Stimulated activated CD8-positive, alpha-beta memory T cell treated with anti-CD3 and anti-CD28 coated beads, Interleukin-2, amount 100 ng/mL, for 1 hour (primary cell): Measurements from ENCODE around the gene SOX8.
"Not testable (repeated sequence)": the region's sequence is repeated elsewhere in the genome, so short reads cannot be mapped to it uniquely, and the experiment has no call there.

ENCODE experiments used
- DNase-seq, 2 donors: peaks; one replicate each; pipeline ENCODE4 v3.0.0-alpha.2; 2020; ENCODE audit warnings: low read depth in 2 of 2

Gene SOX8

GRCh38 chr16:981695-982144, at the start of gene SOX8:
Gene SOX8, plus strand, starts transcription at chr16:981770. Its CDS starts 153 bp downstream, at chr16:981923.
- no peak for DNase-seq

GRCh38 chr16:932831-933330, 48.7 kb upstream of the SOX8 start:
- DNase-seq, result no peak

- no peak for DNase-seq
These were observed 48.0 kb upstream of the SOX8 start for GRCh38 chr16:933581-933980.

DNA sequence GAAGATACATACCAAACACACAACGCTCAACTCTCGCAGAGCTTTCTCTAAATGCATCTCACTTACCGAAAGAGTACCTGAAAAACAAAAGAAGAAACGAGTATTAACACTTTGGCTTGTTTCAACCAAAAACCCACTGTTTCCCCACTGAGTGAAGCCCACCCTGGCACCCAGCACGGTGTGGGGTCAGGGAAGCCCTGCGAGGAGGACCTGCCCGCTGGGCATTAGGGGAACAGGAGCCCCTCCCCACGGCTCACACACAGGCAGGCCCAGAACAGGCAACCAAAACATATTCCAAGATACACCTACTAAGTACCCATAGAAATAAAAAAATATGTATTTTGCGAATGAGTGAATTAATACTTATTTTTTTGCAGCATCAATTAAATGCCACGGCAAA, 47.4 kb upstream of the SOX8 start:
- no peak for DNase-seq

DNA sequence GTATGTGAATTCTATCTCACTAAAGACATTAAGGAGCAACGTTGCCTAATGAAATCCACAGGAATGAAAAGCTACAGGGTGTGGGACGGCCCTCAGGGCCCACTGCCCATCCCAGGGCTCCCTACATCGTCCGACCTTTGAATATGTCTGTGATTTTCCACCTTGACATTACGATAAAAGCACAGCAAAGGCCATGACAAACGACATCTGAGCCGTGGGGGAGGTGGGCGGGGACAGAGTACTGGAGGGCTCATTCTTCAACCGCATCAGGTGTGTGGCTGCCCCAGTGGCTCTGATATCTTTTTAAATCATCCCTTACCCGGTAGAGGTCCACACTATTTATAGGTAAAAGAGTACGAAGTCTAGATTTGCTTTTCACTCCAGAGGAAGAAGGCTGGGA, 45.9 kb upstream of the SOX8 start:
- DNase-seq, result no peak

DNA sequence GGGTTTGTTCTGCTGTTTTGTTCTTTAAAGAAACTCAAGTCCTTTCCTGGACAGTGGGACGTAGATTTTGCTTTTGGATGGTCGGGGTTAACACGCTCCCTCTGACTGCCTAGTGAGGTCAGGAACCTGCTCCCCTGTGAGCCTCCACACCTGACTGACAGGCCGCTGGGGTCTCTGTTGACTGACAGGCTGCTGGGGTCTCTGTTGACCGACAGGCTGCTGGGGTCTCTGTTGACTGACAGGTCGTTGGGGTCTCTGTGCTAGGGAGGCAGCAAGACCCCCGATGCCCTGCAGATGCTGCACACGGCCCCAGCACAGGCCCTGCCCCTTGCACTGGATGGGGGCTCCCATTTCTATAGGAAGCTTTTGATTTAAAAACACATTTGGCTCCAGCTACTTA, 44.3 kb upstream of the SOX8 start:
- DNase-seq, result no peak

DNA sequence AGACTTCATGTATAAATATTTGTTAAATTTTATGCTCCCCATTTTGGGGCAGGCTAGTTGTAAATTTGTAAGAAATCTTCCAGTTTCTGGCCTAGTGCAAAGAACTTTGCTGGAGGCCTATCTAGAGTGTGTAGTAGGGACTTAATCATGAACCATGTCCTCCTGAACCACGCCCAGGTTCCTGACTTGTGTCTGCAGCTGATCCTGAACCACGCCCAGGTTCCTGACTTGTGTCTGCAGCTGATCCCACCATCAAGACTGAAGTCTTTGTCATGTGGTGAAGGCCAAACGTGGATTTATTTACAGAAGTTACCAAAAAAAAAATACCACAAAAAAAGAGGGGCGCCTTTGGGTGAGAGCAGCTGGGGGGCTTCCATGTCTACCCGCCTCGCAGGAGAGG, 43.8 kb upstream of the SOX8 start:
- no peak for DNase-seq

GRCh38 chr16:938136-938535, 43.4 kb upstream of the SOX8 start:
- no peak for DNase-seq

DNA sequence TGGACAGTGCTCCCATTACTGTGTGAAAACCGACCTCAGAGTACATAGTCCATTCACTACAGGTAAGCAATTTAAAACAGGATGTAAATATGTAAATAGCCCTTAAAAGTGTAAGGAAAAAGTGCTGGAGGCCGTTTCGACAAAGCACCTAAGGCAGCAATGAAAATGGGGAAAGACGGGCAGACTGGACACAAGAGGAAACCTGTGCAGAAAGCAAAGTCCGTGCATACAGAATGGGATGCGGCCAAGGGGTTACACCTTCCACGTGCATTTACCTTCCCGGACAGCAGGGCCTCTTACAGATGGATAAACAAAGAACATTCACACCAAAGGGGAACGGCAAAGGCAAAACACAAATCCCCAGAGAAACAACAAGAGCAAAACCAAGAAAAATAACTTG, 42.8 kb upstream of the SOX8 start:
- no peak for DNase-seq

GRCh38 chr16:939311-939710, 42.3 kb upstream of the SOX8 start:
- DNase-seq, result no peak

- DNase-seq, result no peak
These were observed 41.6 kb upstream of the SOX8 start for GRCh38 chr16:939941-940340.

- no peak for DNase-seq
These were observed 39.0 kb upstream of the SOX8 start for GRCh38 chr16:942436-943060.

- no peak for DNase-seq
These were observed 37.6 kb upstream of the SOX8 start for GRCh38 chr16:943971-944370.

DNA sequence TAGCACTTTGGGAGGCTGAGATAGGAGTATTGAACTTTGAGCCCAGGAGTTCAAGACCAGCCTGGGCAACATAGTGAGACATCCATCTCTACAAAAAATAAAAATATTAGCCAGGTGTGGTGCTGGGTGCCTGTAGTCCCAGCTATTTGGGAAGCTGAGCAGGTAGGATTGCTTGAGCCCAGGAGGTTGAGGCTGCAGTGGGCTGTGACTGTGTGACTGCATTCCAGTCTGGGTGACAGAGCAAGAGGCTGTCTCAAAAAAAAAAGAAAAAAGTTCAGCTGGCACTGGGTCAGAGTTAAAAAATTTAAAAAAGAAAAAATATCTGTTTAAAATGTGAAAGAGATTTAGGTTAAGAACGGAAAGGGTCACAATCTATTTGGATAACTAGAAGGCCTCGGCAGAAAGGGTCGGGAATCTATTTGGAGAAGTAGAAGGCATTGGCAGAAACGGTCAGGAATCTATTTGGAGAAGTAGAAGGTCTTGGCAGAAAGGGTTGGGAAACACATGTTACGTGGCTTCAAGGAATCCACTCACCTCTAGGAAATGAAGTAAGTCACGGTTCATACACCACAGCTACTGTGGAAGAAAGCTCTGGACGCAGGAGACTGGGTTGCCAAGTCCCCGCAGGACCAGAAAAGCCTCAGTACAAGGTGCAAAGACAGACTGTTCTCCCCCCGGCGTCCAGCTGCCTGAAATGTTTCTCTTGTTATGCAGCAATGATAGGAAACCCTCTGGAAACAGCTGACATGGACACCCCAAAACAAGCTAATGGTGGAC, 36.1 kb upstream of the SOX8 start:
- no peak for DNase-seq

DNA sequence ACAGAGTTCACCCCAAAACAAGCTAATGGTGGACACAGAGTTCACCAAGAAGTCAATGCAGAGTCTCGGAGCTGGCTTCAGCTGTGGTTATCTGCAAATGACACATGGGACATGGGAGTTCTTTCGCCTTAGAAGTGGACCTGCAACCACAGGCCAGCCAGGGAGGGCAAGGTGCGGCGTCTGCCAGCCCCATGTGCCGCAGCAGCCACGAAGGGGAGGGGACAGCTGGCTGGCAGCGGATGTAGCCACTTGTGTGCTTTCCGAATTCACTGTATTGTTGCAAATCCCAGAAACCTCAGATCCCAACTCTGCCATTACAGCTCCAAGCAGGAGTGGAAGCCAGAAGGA, 35.5 kb upstream of the SOX8 start:
- no peak for DNase-seq

- no peak for DNase-seq
These were observed 34.2 kb upstream of the SOX8 start for GRCh38 chr16:947255-947921.

DNA sequence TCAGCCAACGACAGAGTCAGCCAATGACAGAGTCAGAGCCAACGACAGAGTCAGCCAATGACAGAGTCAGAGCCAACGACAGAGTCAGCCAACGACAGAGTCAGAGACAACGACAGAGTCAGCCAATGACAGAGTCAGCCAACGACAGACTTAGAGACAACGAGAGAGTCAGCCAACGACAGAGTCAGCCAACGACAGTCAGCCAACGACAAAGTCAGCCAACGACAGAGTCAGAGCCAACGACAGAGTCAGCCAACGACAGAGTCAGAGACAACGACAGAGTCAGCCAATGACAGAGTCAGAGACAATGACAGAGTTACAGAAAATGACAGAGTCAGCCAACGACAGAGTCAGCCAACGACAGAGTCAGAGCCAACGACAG, 33.7 kb upstream of the SOX8 start:
- DNase-seq, result not testable (repeated sequence)

- DNase-seq, result not testable (repeated sequence)
These were observed 32.8 kb upstream of the SOX8 start for GRCh38 chr16:948767-949166.

DNA sequence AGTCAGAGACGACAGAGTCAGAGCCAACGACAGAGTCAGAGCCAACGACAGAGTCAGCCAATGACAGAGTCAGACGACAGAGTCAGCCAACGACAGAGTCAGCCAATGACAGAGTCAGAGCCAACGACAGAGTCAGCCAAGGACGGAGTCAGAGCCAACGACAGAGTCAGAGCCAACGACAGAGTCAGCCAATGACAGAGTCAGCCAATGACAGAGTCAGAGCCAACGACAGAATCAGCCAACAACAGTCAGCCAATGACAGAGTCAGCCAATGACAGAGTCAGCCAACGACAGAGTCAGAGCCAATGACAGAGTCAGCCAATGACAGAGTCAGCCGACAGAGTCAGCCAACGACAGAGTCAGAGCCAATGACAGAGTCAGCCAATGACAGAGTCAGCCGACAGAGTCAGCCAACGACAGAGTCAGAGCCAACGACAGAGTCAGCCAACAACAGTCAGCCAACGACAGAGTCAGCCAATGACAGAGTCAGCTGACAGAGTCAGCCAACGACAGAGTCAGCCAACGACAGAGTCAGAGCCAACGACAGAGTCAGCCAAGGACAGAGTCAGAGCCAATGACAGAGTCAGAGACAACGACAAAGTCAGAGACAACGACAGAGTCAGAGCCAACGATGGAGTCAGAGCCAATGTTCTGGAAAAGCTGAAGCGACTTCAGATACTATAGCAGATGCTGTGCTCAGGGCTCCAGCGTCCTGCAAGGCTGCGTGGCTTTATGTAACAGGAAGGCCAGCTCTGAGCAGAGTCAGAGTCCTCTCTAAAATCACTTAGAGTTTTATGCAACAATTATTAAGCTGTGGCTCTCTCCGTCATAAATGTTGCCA, 30.6 kb upstream of the SOX8 start:
- not testable (repeated sequence) for DNase-seq

DNA sequence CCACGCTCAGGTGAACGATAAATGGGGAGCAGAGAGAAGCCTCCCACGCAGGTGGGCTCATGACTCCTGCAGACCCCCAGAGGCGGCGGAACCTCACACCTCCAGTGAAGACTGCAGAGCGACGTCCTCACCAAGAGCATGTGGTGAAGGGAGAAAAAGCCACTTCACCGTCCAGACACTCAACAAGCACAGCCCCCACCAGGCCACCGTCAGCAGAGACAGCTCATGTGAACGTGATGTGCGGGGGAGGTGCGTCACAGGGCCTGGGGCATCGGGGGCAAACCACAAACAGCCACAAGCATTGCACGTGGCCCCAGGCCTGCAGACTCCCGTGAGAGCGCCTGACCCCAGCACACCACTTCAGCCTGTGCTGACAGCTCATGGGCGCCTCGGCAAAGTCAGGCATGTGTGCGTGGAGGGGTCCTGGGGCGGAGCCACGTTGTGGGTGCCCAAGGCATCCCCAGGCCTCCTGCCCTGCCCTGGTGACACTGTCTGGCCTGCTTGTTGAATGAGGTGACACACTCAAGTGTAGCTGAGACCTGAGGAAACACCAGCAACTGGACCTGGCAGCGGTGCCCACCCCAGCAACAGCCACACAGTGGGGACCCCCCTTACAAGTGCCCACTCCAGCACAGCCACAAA, 29.8 kb upstream of the SOX8 start:
- no peak for DNase-seq

- no peak for DNase-seq
These were observed 29.2 kb upstream of the SOX8 start for GRCh38 chr16:952321-952720.
